ENCODE measurements around the gene CCNB3.

CCNB3 gene

DNA sequence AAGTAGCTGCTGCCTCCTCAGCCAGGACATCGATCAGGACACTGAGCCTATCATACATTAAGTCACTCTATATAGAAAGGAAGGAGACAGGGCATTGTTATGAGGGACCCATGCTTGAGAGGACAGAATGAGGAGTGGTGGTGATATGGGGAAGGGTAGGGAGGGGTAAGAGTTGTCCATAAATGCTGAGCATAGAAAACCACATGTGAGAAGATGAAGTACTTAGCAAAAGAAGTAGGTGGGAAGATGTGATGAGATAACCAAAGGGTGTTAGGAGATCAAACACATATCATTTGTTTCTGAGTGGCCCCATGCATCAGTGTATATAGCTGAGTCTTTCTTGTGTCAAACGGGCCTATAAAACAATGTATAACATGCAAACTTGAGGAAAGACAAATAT lies 182.0 kb downstream of the CCNB3 start:
- H4K20me1 ChIP-seq (ENCODE audit: low read depth, low read length) = no peaks in the 10 kb centered on the region
- no peaks in the 10 kb centered on the region for H3K79me2 ChIP-seq (ENCODE audit: insufficient read depth, low read length)
- H3K4me2 ChIP-seq (ENCODE audit: low read depth, low read length, poor library complexity, severe bottlenecking) = no peak overlapping the region
- H3K4me3 ChIP-seq (ENCODE audit: insufficient read depth, low read length, poor library complexity, severe bottlenecking) = no peak overlapping the region
- no peaks in the 10 kb centered on the region for H3K27me3 ChIP-seq (ENCODE audit: low read length)
- H3K36me3 ChIP-seq (ENCODE audit: low read length) = no peaks in the 10 kb centered on the region
- no peak overlapping the region for H3K27ac ChIP-seq (ENCODE audit: low read depth, low read length)
- no peak overlapping the region for H3K9ac ChIP-seq (ENCODE audit: low read length)
- no peaks in the 10 kb centered on the region for H3K9me2 ChIP-seq (replicated peaks; ENCODE audit: insufficient read depth, low read length)
- H3K9me3 ChIP-seq (ENCODE audit: insufficient read depth, low read length) = no peaks in the 10 kb centered on the region
- H3F3A ChIP-seq (ENCODE audit: insufficient read depth) = no peaks in the 10 kb centered on the region
- H2AFZ ChIP-seq (ENCODE audit: low read depth, low read length, severe bottlenecking) = no peak overlapping the region
- no peak for TF ChIP-seq EZH2phosphoT487 (conservative IDR thresholded peaks at IDR 0.05; ENCODE audit: low read length)
- TF ChIP-seq, protein P1, sequence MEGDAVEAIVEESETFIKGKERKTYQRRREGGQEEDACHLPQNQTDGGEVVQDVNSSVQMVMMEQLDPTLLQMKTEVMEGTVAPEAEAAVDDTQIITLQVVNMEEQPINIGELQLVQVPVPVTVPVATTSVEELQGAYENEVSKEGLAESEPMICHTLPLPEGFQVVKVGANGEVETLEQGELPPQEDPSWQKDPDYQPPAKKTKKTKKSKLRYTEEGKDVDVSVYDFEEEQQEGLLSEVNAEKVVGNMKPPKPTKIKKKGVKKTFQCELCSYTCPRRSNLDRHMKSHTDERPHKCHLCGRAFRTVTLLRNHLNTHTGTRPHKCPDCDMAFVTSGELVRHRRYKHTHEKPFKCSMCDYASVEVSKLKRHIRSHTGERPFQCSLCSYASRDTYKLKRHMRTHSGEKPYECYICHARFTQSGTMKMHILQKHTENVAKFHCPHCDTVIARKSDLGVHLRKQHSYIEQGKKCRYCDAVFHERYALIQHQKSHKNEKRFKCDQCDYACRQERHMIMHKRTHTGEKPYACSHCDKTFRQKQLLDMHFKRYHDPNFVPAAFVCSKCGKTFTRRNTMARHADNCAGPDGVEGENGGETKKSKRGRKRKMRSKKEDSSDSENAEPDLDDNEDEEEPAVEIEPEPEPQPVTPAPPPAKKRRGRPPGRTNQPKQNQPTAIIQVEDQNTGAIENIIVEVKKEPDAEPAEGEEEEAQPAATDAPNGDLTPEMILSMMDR (IDR thresholded peaks at IDR 0.05; ENCODE audit: insufficient read depth, low read length, poor library complexity, severe bottlenecking) = no peak

DNA sequence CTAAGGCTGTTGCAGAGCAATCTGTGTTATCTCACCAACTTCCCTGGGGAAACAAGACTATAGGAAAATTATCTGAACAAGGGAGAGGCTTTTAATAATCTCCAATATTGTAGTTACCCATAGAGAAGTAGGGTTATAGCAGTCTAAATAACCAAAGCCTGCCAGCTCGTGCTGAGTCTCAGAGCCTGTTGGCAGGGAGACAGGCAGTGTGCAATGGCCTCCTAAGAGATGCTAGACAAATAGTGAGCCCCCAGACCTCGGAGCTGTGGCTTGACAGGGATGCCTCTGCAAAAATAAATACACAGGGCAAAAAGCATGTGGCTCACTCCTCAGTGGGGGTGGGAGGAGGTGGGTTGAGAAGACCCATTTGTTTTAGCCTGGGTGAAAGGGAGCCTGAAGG lies 189.3 kb downstream of the CCNB3 start:
- no peaks in the 10 kb centered on the region for H4K20me1 ChIP-seq (ENCODE audit: low read depth, low read length)
- H3K9me2 ChIP-seq (replicated peaks; ENCODE audit: insufficient read depth, low read length) = no peaks in the 10 kb centered on the region
- no peaks in the 10 kb centered on the region for H3K9me3 ChIP-seq (ENCODE audit: insufficient read depth, low read length)
- H3K27ac ChIP-seq (ENCODE audit: low read depth, low read length) = no peak overlapping the region
- no peaks in the 10 kb centered on the region for H3F3A ChIP-seq (ENCODE audit: insufficient read depth)
- no peaks in the 10 kb centered on the region for H3K27me3 ChIP-seq (ENCODE audit: low read length)
- H3K36me3 ChIP-seq (ENCODE audit: low read length) = no peaks in the 10 kb centered on the region
- H3K4me2 ChIP-seq (ENCODE audit: low read depth, low read length, poor library complexity, severe bottlenecking) = no peak overlapping the region
- H3K4me3 ChIP-seq (ENCODE audit: insufficient read depth, low read length, poor library complexity, severe bottlenecking) = no peak overlapping the region
- no peak overlapping the region for H3K9ac ChIP-seq (ENCODE audit: low read length)
- H3K79me2 ChIP-seq (ENCODE audit: insufficient read depth, low read length) = no peaks in the 10 kb centered on the region
- H2AFZ ChIP-seq (ENCODE audit: low read depth, low read length, severe bottlenecking) = no peak overlapping the region
- no peak for TF ChIP-seq EZH2phosphoT487 (conservative IDR thresholded peaks at IDR 0.05; ENCODE audit: low read length)
- TF ChIP-seq, protein P1 (IDR thresholded peaks at IDR 0.05; ENCODE audit: insufficient read depth, low read length, poor library complexity, severe bottlenecking) = no peak

Data from SU-DHL-6 (cell line).